Inferior parietal cortex (tissue), 1 donor: Measurements from ENCODE around the gene CEMIP2.
"Not testable (repeated sequence)": the region's sequence is repeated elsewhere in the genome, so short reads cannot be mapped to it uniquely, and the experiment has no call there.

Experiments
- DNase-seq: peaks from one replicate; pipeline ENCODE4 v3.0.0-alpha.2; 2016; ENCODE audit errors: extremely low spot score

Gene CEMIP2

GRCh38 chr9:71768388-71769174 lies at the start of gene CEMIP2:
TSS of gene CEMIP2 (minus strand) at chr9:71768513. CDS start at chr9:71750373, 18,140 bp downstream.
- DNase-seq: peak; percentile 74

GRCh38 chr9:71816916-71817451 lies 48.7 kb upstream of the CEMIP2 start:
- no peak for DNase-seq

- no peak for DNase-seq
Observed at GRCh38 chr9:71814815-71815214, 46.5 kb upstream of the CEMIP2 start.

DNA sequence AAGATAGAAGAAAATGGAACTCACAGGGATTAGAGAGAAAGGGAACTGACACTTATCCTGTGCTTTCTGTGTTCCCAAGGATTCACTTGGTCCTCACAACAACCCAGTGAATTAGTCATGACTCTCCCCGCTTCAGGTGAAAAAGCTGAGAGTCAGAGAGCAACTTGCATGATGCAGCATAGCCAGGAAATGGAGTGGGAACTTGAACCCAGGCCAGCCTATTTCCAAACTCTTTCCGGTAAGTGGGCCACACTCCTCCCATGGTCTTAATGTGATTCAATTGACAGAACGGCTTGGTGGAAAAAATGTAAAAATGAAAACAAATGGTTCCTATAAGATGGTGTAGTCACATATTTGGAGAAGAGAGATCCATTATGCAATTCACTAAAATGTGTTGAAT lies 45.9 kb upstream of the CEMIP2 start:
- no peak for DNase-seq

GRCh38 chr9:71812385-71812784 lies 44.1 kb upstream of the CEMIP2 start:
- DNase-seq: peak; percentile 68

DNA sequence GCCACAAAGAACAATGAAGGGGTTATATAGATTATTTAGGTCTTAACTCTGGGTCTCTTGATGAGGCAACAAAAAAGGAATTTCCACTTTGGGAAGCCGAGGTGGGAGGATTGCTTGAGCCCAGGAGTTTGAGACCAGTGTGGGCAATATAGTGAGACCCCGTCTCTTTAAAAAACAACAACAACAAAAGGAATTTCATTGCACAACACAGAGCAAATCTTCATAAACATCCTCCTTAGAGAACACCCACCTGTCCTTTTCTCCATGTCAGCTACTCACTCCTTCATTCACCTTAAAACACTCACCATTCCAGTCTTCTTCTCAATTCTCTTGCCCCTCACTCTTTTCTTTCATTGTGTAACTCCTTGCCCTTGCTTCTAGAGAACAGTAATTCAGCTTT lies 39.8 kb upstream of the CEMIP2 start:
- DNase-seq: no peak

GRCh38 chr9:71806901-71807307 lies 38.6 kb upstream of the CEMIP2 start:
- DNase-seq: peak; percentile 85

- DNase-seq: not testable (repeated sequence)
Observed at GRCh38 chr9:71805096-71805495, 36.8 kb upstream of the CEMIP2 start.

DNA sequence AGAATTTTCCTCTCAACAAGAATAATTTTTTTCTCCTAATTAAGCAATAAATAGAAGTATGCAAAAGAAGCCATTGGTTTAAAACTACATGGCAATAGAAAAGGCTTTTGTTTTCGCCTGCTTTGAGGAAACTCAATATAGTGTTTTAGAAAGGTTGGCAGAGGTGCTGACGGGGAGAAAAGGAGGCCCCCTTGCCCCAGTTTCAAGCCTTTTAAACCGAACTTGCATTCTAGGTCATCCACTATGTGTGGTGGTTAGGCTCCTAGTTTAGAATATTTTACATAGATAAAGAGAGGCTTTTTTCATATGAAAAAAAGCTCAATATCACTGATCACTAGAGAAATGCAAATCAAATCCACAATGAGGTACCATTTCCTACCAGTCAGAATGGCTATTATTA lies 33.5 kb upstream of the CEMIP2 start:
- no peak for DNase-seq

DNA sequence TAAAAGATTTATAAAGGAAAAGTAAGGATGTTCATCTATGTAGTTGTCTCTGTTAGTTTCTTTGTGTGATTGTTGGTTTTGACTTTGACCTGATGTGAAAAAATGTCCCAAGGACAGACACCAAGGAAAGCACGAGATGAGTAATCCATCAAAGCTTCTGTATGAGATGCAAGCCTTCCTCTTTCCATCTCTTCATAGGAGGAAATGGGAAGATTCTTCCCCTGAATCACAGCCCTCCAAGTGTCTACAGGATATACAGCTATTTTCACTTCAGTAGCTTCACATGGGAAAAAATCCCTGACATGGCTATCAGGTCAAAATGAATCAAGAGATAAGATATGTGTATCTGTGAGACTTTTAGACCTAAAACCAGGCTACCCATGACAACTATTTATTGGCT lies 29.0 kb upstream of the CEMIP2 start:
- no peak for DNase-seq

GRCh38 chr9:71796100-71796767 lies 27.9 kb upstream of the CEMIP2 start:
- DNase-seq: no peak

DNA sequence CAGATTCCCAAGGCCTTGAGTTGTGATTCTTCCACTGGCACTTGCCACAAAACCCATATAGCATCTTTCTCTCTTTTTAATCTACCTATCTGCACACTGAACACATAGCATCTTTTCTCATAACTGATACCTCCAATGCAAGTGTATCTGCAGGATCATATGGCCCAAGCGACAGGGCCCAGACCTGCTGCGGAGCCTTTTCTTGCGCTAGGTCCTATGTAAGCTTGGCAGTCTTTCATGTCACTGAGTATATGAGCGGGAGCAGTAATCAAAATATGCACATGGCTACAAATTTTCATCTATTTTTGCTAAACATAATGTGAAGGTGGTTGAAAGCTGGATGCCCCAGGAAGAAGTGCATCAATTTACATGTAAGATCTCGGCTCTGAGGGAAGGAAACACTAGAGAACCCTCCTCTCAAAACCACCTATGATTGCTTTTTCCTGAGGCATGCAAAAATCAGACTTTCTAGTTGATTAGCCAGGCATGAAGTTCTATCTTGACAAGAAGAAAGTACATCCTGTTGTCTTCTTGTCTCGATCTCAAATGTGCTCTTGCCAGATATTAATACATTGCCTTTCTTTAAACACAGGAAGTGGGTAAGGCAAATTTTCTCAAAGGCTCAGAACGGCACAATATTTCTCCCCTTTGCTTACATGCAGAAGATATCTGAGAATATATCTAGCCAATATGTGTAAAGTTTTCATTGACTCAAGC lies 26.9 kb upstream of the CEMIP2 start:
- DNase-seq: no peak

GRCh38 chr9:71793386-71794105 lies 25.2 kb upstream of the CEMIP2 start:
- no peak for DNase-seq

DNA sequence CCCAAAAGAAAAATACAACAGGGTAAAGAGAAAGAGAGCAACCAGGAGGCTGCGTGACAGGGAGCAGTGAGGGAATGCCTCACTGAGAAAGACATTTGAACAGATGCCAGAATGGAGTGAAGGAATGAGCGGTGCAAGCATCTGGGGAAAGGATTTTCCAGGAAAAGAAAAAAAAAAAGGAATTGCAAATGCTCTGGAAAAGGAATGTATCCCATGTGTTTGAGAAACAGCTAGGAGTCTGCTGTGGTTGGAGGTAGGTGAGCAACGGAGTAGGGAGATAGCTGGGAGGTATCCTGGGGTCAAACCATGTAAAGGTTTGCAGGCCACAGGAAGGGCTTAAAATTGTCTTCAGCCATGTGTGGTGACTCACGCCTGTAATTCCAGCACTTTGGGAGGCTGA lies 23.6 kb upstream of the CEMIP2 start:
- no peak for DNase-seq

GRCh38 chr9:71790296-71790695 lies 22.0 kb upstream of the CEMIP2 start:
- no peak for DNase-seq

DNA sequence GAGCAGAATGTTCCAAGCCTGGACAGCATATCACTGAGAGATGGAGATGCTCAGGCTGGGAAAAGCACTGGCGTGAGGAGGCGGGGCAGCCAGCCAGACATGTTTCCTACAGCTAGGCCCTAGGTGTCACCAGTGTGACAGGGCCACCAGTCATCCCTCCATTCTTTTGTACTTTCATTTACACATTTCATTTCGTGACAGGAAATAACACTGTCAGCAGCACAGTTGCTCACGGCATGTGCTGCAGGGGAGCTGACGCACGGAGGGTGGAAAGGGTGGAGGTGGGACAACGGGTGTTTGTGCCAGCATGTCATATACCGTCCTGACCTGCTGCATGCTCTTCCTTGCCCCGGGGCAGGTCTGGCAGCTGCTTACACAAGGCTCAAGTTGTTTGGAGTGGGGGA lies 14.8 kb upstream of the CEMIP2 start:
- no peak for DNase-seq

- DNase-seq: no peak
Observed at GRCh38 chr9:71781391-71781790, 13.1 kb upstream of the CEMIP2 start.

DNA sequence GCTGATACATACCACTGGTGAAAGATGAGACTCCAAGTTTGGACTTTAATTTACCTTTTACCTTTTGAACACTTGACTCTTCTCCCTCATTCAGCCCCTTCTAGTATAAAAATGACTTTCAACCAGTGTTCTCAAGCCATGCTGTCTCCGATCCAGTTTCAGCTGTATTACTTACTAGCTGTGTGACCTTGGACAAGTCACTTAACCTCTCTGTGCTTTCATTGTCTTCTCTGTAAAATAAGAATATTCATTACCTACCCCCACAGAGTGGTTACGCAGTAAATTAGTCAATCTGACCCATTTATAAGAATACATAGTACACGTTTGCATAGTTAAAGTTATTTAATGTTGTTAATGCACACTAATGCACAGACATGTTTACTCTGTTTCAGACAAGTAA lies 12.6 kb upstream of the CEMIP2 start:
- no peak for DNase-seq

GRCh38 chr9:71778085-71778484 lies 9.8 kb upstream of the CEMIP2 start:
- no peak for DNase-seq

GRCh38 chr9:71774920-71775319 lies 6.6 kb upstream of the CEMIP2 start:
- no peak for DNase-seq

GRCh38 chr9:71772726-71773125 lies 4.4 kb upstream of the CEMIP2 start:
- DNase-seq: no peak

GRCh38 chr9:71770170-71770569 lies 1.9 kb upstream of the CEMIP2 start:
- no peak for DNase-seq
